Measurements from ENCODE around the gene SPPL3.
"Not testable (repeated sequence)": the region's sequence is repeated elsewhere in the genome, so short reads cannot be mapped to it uniquely, and the experiment has no call there.

DNA sequence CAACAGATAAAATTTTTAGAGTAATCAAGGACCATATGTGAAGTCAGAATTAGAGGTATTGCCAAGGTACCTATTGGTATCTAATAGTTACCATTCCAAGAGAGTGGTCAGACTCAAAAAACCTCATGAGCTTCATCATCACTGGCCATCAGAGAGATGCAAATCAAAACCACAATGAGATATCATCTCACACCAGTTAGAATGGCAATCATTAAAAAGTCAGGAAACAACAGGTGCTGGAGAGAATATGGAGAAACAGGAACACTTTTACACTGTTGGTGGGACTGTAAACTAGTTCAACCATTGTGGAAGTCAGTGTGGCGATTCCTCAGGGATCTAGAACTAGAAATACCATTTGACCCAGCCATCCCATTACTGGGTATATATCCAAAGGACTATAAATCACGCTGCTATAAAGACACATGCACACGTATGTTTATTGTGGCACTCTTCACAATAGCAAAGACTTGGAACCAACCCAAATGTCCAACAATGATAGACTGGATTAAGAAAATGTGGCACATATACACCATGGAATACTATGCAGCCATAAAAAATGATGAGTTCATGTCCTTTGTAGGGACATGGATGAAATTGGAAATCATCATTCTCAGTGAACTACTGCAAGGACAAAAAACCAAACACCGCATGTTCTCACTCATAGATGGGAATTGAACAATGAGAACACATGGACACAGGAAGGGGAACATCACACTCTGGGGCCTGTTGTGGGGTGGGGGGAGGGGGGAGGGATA, 65.4 kb downstream of the SPPL3 start:
- not testable (repeated sequence) for TF ChIP-seq CTCF (IDR thresholded peaks at IDR 0.05); ZFX (IDR thresholded peaks at IDR 0.05; ENCODE audit: borderline replicate concordance)

Measured in 22Rv1 (cell line).